WERI-Rb-1 (cell line): ENCODE data around the gene DAB2IP.
A peak's percentile ranks its signal among the peaks of the same experiment; 100 is the strongest.

ENCODE experiments used
- DNase-seq: peaks from one replicate; pipeline ENCODE4 v3.0.0-alpha.2; 2020
- H3K27ac ChIP-seq: fragments of 250-450 bp; sonication (Bioruptor Pico); 2 replicates; pipeline ENCODE4 v1.5.1; 2020; ENCODE audit warnings: mild to moderate bottlenecking, moderate library complexity
- H3K27me3 ChIP-seq: fragments of 250-450 bp; sonication (Bioruptor Pico); 2 replicates; pipeline ENCODE4 v1.5.1; 2021; ENCODE audit warnings: mild to moderate bottlenecking, low read depth, moderate library complexity; ENCODE audit not compliant: insufficient read depth, severe bottlenecking
- H3K36me3 ChIP-seq: fragments of 250-450 bp; sonication (Bioruptor Pico); 2 replicates; pipeline ENCODE4 v1.5.1; 2020; ENCODE audit warnings: mild to moderate bottlenecking, moderate library complexity
- H3K4me3 ChIP-seq: 2 replicates; pipeline ENCODE4 v1.5.1; 2011; ENCODE audit warnings: low read depth, mild to moderate bottlenecking, control low read depth, low read length
- H3K9me3 ChIP-seq: fragments of 250-450 bp; sonication (Bioruptor Pico); 2 replicates; pipeline ENCODE4 v1.5.1; 2021; ENCODE audit warnings: mild to moderate bottlenecking, moderate library complexity; ENCODE audit not compliant: severe bottlenecking
- TF ChIP-seq, protein P1 (sequence below): IDR thresholded peaks from 2 replicates; pipeline ENCODE4 v1.5.1; 2011; ENCODE audit warnings: low read depth, mild to moderate bottlenecking, control low read depth, inconsistent platforms, low read length

DAB2IP gene

DNA sequence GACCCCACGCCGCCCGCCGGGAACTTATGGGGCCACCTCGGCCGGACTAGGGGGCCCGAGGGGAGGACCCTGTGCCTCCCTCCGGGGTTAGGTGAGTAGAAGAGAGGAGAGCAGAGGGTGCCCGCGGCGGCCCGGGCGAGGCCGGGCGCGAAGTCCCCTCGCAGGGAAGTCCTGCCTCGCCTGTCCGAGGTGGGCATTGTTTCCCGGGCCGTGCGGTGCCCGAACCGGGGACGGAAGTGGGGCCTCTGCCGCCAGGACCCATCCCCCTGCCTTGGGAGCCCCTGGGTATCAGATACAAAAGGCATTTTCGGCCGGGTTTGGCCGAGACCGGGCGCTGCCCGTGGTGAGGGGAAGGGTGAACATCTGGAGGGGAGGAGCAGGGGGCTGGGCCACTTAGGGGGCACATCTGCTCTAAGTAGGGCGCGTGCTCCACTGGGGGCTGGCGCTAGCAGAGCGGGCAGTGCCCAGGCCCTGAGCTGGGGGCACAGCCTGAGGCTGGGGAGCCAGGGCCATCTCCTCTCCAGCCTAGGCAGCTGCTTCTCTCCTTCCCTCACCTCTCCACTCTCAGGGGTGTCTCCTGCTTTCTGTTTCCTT is 48.2 kb downstream of the DAB2IP start:
- DNase-seq = peak; percentile 31
- TF ChIP-seq, protein P1, sequence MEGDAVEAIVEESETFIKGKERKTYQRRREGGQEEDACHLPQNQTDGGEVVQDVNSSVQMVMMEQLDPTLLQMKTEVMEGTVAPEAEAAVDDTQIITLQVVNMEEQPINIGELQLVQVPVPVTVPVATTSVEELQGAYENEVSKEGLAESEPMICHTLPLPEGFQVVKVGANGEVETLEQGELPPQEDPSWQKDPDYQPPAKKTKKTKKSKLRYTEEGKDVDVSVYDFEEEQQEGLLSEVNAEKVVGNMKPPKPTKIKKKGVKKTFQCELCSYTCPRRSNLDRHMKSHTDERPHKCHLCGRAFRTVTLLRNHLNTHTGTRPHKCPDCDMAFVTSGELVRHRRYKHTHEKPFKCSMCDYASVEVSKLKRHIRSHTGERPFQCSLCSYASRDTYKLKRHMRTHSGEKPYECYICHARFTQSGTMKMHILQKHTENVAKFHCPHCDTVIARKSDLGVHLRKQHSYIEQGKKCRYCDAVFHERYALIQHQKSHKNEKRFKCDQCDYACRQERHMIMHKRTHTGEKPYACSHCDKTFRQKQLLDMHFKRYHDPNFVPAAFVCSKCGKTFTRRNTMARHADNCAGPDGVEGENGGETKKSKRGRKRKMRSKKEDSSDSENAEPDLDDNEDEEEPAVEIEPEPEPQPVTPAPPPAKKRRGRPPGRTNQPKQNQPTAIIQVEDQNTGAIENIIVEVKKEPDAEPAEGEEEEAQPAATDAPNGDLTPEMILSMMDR = no peak
- Histone ChIP-seq H3K27me3 (no peaks in the 10 kb centered on the region), H3K27ac (peak overlapping the region; percentile 76), H3K9me3 (no peaks in the 10 kb centered on the region), H3K36me3 (peaks cover 31% of the 10 kb centered on the region), H3K4me3 (peak overlapping the region; percentile 72)

DNA sequence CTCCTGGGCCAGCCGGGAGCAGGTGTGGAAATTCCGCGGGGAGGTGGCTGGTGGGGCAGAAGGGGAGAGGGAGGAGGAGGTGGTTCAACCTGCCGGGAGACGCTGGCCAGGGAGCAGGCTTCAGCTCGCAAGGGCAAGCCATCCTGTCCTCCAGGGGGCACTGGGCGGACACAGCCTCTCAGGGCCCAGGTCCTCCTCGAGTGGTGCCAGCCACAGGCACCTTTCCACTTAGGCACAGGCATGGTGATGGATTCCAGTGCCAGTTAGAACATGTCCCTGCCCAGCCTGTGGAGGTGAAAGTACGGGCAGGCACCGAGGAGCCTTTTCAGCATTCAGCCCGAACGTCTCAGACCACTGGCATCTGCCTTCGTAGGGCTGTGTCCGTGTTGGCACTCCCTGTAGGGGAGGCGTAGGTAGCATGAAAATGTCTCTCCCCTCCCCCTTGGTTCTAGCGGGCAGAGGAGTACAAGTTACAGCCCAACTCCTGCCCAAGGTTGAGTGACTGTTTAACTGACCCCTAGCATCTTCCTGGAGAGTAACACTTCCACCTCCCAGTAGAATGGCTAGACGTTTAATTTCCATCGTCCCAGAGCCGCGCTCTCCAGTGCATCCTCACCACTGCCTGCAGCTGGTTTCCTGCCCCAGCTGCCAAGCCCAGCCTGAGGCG is 48.9 kb downstream of the DAB2IP start:
- peak; percentile 78 for DNase-seq
- Histone ChIP-seq H3K27me3 (no peaks in the 10 kb centered on the region), H3K27ac (peak overlapping the region; percentile 76), H3K36me3 (peaks cover 36% of the 10 kb centered on the region), H3K9me3 (no peaks in the 10 kb centered on the region), H3K4me3 (peak overlapping the region; percentile 72)
- TF ChIP-seq, protein P1 = peak; percentile 93

DNA sequence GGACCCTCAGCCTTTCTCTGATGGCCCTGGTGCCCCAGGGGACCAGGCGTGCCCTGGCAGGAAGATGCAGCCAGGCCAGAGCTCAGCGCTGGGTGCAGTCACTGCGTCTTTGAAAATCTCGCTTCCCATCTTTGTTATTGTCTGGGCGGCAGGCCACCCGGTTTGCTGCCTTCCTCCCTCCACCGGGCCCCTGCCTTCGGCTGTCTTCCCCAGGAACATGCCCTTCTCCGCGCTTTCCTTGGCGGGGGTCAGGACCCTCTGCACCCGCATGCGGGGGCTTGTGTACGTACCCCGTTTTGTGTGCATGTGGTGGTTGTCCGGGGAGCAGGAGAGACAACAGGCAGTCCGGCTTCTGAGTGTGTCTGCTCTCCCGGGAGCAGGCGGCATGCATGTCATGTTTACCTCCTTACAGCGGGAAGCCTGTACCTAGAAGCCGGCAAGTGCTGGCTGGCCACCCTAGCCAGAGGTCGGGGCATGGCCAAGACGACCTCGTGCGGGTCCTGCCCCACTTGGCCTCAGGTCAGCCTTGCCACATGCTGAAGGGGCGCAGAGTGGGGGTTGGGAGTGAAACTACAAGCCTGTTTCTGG is 49.5 kb downstream of the DAB2IP start:
- H3K27ac ChIP-seq = no peak overlapping the region
- TF ChIP-seq, protein P1 = no peak
- no peak overlapping the region for H3K4me3 ChIP-seq
- no peak for DNase-seq
- peaks cover 41% of the 10 kb centered on the region for H3K36me3 ChIP-seq
- no peaks in the 10 kb centered on the region for H3K9me3 ChIP-seq
- no peaks in the 10 kb centered on the region for H3K27me3 ChIP-seq

DNA sequence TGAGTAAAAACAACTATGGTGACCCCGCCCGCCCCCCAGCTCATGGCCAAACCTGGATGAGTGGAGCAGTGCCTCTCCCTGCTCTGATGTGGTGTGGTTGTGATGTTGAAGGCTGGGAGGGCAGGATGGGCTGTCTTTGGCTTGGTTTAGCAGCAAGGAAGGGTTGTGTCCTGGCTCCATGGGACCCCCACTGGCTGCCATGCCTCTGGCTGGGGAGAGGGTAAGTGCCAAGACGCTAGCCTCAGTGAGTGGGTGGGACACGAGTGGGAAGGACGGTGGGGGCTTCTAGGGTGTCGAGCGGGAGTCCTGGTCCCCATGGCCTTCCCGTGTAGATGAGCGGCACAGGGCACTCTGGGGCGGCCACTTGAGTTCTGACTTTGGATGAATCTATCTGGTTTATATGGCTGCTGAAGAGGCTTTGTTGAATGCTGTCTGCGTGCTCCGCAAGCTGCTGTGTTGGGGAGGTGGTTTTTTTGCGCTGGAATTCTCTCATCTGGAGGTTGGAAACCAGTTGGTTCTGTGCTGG is 50.4 kb downstream of the DAB2IP start:
- Histone ChIP-seq H3K36me3 (peaks cover 47% of the 10 kb centered on the region), H3K27ac (no peak overlapping the region), H3K4me3 (no peak overlapping the region), H3K27me3 (no peaks in the 10 kb centered on the region), H3K9me3 (no peaks in the 10 kb centered on the region)
- TF ChIP-seq, protein P1 = no peak
- DNase-seq = no peak

DNA sequence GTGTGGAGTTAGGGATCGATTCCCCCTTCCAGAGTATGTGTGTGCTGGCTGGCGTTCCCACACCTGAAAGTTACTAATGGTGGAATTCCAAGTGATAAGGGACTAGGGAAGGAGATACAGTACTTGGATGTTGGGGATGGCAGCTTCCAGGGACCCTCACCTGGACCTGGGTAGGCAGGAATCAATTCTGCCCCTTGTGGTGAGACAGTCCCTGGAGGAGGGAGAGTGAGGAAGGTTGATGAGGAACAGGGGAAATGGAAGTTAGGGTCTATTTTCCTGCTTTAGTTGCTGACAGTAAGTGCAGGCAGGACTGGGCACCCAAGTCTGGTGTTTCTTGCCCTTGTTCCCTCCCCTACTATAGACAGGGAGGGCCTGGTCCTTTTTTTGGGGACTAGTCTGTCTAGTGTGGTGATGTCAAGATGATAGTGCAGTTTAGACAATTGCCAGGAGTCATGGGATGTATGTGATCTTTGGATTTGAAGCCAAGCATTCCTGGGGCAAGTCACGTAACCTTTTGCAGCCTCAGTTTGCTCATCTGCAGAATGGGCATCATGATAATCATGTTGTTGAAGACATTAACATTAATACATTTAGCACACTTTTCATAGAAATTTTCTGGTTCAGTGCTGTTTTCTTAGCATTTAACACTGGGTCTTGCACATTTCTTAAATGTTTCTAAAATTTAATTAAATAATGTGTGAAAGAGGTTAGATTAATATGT is 51.7 kb downstream of the DAB2IP start:
- Histone ChIP-seq H3K9me3 (no peaks in the 10 kb centered on the region), H3K36me3 (peaks cover 53% of the 10 kb centered on the region), H3K27ac (no peak overlapping the region), H3K27me3 (no peaks in the 10 kb centered on the region), H3K4me3 (no peak overlapping the region)
- TF ChIP-seq, protein P1 = peak; percentile 46
- no peak for DNase-seq
